Measurements from ENCODE around the gene FAM234B.

DNA sequence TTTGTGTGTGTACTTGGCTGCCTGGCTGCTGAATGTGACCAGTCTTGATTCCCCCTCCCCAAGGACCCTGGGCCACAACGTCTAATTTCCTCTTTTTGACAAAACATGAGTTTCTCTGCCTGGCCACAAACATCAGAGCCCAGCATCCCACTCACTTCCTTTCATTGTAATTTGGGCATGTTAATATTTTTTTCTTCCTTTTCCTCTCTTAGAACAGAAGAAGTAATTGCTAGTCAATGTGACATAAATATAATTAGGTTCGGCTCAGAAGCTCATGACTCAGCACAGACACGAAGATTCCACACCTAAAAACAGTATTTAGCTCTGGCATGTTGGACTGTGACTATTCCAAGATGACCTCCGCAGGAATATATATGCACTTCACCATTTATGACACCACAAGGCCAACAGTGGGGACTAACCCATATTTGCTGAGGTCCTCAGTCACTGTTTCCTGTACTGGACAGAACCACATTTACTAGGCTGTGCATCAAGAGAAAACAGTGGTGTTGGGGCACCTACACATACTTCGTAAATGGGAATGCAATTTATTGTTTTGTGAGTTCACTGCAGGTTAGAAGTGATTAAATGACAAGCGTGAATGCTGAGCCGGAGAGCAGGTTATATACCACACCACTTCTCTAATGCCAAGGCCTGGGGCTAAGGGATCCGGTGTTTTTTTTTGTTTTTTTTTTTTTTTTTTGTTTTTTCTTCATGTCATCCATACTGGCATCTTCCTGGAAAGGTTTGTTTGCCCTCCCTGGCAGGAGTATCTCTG, 55.1 kb downstream of the FAM234B start:
- TF ChIP-seq CTCF (IDR thresholded peaks at IDR 0.05) (no peak), POLR2A (IDR thresholded peaks at IDR 0.05) (no peak)
